ENCODE results near the gene PAPOLB.

DNA sequence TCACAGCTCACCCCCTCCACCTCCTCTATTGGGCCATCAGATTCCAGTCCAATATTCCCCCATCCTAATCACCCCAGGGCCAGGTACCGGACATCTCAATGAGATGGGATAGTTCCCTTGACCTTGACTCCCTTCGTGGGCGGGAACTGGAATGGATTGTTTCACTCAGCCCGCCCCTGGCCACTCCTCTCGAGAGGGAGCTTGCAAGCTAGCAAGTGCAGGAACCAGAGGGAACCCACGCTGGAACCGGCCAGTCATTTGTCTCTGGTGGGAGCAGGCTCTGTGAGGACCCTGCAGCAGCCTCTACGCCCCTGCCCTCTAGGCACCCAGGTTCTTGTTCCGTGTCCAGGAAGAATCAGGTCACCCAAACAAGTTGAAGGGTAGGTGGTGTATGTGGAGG is 32.7 kb upstream of the PAPOLB start:
- TF ChIP-seq CEBPB (IDR thresholded peaks at IDR 0.05; ENCODE audit: low read depth, low read length) (no peak), POLR2A (IDR thresholded peaks at IDR 0.05; ENCODE audit: low read depth, low read length) (no peak), CTCF (conservative IDR thresholded peaks at IDR 0.05; ENCODE audit: low read depth, low read length) (no peak), RAD21 (IDR thresholded peaks at IDR 0.05; ENCODE audit: low read length) (no peak), SMC3 (IDR thresholded peaks at IDR 0.05; ENCODE audit: low read depth, low read length) (no peak), RCOR1 (IDR thresholded peaks at IDR 0.05; ENCODE audit: insufficient replicate concordance, low read length) (no peak), MAZ (IDR thresholded peaks at IDR 0.05; ENCODE audit: borderline replicate concordance, low read depth, low read length) (no peak), BHLHE40 (IDR thresholded peaks at IDR 0.05; ENCODE audit: low read depth, low read length) (no peak), NFE2L2 (IDR thresholded peaks at IDR 0.05; ENCODE audit: low read depth, low read length) (no peak)
- TF ChIP-seq, protein P1, sequence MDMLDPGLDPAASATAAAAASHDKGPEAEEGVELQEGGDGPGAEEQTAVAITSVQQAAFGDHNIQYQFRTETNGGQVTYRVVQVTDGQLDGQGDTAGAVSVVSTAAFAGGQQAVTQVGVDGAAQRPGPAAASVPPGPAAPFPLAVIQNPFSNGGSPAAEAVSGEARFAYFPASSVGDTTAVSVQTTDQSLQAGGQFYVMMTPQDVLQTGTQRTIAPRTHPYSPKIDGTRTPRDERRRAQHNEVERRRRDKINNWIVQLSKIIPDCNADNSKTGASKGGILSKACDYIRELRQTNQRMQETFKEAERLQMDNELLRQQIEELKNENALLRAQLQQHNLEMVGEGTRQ (IDR thresholded peaks at IDR 0.05; ENCODE audit: low read depth, low read length): no peak
- TF ChIP-seq, protein P2, sequence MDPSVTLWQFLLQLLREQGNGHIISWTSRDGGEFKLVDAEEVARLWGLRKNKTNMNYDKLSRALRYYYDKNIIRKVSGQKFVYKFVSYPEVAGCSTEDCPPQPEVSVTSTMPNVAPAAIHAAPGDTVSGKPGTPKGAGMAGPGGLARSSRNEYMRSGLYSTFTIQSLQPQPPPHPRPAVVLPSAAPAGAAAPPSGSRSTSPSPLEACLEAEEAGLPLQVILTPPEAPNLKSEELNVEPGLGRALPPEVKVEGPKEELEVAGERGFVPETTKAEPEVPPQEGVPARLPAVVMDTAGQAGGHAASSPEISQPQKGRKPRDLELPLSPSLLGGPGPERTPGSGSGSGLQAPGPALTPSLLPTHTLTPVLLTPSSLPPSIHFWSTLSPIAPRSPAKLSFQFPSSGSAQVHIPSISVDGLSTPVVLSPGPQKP (IDR thresholded peaks at IDR 0.05; ENCODE audit: borderline replicate concordance, low read depth, low read length): no peak
